ENCODE measurements around the gene PACSIN2. TPM values are rescaled to one million over a fixed set of nuclear protein-coding genes. Genes with fewer than 3 reads are reported as not detected.
"Not testable (repeated sequence)": the region's sequence is repeated elsewhere in the genome, so short reads cannot be mapped to it uniquely, and the experiment has no call there.

The PACSIN2 gene
- total RNA-seq, 1 donor from 2014 or later, result 49.8 TPM

DNA sequence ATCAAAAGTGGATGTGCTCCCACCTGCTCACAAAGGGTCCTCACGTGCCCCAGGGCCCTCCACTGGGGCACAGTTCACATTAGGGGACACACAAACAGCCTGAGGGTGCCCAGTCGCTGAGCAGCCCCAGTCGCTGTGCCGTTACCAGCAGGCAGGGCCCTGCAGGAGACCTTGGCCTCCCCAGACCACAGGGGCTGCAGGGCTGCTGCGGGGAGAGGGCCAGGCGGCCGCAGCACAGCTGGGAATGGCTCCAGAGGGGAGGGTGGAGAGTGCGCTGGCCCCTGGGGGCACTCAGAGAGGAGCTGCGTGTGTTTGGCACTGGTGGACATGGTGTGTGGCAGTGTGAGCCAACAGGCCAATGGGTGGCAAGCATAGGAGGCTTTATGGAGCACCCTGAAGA lies 20.3 kb upstream of the PACSIN2 start:
- Histone ChIP-seq H3K27me3 (ENCODE audit: control insufficient read depth, insufficient read depth, low read length) (no peaks in the 10 kb centered on the region), H3K4me3 (ENCODE audit: low read depth, low read length) (no peak overlapping the region), H3K36me3 (ENCODE audit: control insufficient read depth, insufficient read depth, low read length) (no peaks in the 10 kb centered on the region)
- DNase-seq (ENCODE audit: low read depth) (no peak), FAIRE-seq (no peak)
- TF ChIP-seq, protein P1, sequence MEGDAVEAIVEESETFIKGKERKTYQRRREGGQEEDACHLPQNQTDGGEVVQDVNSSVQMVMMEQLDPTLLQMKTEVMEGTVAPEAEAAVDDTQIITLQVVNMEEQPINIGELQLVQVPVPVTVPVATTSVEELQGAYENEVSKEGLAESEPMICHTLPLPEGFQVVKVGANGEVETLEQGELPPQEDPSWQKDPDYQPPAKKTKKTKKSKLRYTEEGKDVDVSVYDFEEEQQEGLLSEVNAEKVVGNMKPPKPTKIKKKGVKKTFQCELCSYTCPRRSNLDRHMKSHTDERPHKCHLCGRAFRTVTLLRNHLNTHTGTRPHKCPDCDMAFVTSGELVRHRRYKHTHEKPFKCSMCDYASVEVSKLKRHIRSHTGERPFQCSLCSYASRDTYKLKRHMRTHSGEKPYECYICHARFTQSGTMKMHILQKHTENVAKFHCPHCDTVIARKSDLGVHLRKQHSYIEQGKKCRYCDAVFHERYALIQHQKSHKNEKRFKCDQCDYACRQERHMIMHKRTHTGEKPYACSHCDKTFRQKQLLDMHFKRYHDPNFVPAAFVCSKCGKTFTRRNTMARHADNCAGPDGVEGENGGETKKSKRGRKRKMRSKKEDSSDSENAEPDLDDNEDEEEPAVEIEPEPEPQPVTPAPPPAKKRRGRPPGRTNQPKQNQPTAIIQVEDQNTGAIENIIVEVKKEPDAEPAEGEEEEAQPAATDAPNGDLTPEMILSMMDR (IDR thresholded peaks at IDR 0.05; ENCODE audit: insufficient read depth, low read length, severe bottlenecking), result no peak

GRCh38 chr22:43031617-43032016 lies 16.7 kb upstream of the PACSIN2 start:
- Histone ChIP-seq H3K4me3 (ENCODE audit: low read depth, low read length) (no peak overlapping the region), H3K36me3 (ENCODE audit: control insufficient read depth, insufficient read depth, low read length) (no peaks in the 10 kb centered on the region), H3K27me3 (ENCODE audit: control insufficient read depth, insufficient read depth, low read length) (no peaks in the 10 kb centered on the region)
- TF ChIP-seq, protein P1 (IDR thresholded peaks at IDR 0.05; ENCODE audit: insufficient read depth, low read length, severe bottlenecking), result no peak
- FAIRE-seq, result no peak
- DNase-seq (ENCODE audit: low read depth), result no peak

DNA sequence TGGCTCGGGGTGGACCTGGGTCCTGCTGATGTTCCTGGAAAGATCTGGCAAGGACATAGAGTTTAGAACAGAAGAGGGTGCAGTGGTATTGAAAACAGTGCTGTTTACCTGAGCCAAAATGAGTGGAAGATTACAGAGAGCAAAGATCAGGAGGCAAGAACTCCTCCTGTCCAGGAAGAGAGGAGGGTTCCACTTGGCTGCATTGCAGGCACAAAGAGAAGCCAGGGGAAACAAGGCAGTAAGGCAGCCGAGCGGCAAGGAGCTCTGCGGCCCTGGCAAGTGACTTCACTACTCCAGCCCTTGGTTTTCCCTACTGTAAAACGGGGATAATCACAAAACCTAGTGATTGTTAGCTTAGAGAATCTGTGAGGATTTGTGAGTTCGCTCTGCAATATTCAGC lies 3.7 kb upstream of the PACSIN2 start:
- FAIRE-seq, result no peak
- Histone ChIP-seq H3K36me3 (ENCODE audit: control insufficient read depth, insufficient read depth, low read length) (no peaks in the 10 kb centered on the region), H3K4me3 (ENCODE audit: low read depth, low read length) (no peak overlapping the region), H3K27me3 (ENCODE audit: control insufficient read depth, insufficient read depth, low read length) (peaks cover 1% of the 10 kb centered on the region)
- TF ChIP-seq, protein P1 (IDR thresholded peaks at IDR 0.05; ENCODE audit: insufficient read depth, low read length, severe bottlenecking), result no peak
- DNase-seq (ENCODE audit: low read depth), result no peak

GRCh38 chr22:43017525-43018460 lies 2.8 kb upstream of the PACSIN2 start:
- TF ChIP-seq, protein P1 (IDR thresholded peaks at IDR 0.05; ENCODE audit: insufficient read depth, low read length, severe bottlenecking), result no peak
- no peak for DNase-seq (ENCODE audit: low read depth)
- peak; percentile 52 for FAIRE-seq
- no peaks in the 10 kb centered on the region for H3K27me3 ChIP-seq (ENCODE audit: control insufficient read depth, insufficient read depth, low read length)
- H3K36me3 ChIP-seq (ENCODE audit: control insufficient read depth, insufficient read depth, low read length), result no peaks in the 10 kb centered on the region
- H3K4me3 ChIP-seq (ENCODE audit: low read depth, low read length), result no peak overlapping the region

DNA sequence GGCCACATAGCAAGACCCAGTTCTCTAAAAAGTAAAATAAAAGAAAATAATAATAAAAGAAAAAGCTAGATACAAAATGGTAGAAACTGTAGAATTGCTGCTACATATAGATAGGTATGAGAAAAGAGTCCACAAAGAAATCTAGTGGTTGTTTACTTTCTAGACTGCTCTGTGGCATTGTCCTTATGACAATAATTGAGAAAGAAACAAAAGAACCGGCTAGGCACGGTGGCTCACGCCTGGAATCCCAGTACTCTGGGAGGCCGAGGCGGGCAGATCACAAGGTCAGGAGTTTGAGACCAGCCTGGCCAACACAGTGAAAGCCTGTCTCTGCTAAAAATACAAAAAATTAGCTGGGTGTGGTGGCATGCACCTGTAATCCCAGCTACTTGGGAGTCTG lies 1.2 kb upstream of the PACSIN2 start:
- not testable (repeated sequence) for FAIRE-seq; DNase-seq (ENCODE audit: low read depth); H3K36me3 ChIP-seq (ENCODE audit: control insufficient read depth, insufficient read depth, low read length); H3K27me3 ChIP-seq (ENCODE audit: control insufficient read depth, insufficient read depth, low read length); H3K4me3 ChIP-seq (ENCODE audit: low read depth, low read length)

DNA sequence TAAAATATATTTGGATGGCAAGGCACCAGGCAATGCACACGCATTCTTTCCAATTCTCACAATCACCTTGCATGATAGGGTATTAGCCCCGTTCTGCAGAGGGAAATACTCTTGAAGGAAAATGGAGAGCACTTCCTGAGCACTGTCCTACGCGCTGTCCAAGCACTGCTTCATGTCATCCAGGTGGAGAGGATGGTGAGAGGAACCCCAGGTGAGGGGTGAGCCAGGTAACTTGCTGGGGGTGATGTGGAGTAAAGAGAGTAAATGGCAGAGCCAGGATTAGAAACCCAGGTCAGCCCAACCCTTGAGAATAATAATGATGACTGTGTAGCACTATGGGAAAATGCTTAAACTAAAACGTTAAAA lies 711 bp upstream of the PACSIN2 start:
- Histone ChIP-seq H3K36me3 (ENCODE audit: control insufficient read depth, insufficient read depth, low read length) (no peaks in the 10 kb centered on the region), H3K27me3 (ENCODE audit: control insufficient read depth, insufficient read depth, low read length) (no peaks in the 10 kb centered on the region), H3K4me3 (ENCODE audit: low read depth, low read length) (peak overlapping the region; percentile 70)
- FAIRE-seq (no peak), DNase-seq (ENCODE audit: low read depth) (no peak)
- TF ChIP-seq, protein P1 (IDR thresholded peaks at IDR 0.05; ENCODE audit: insufficient read depth, low read length, severe bottlenecking), result no peak

Data from bronchial epithelial cell (primary cell).